ENCODE data around the gene IRS1.

GRCh38 chr2:226791056-226791486 is 8.5 kb downstream of the IRS1 start:
- TF ChIP-seq CTCF (conservative IDR thresholded peaks at IDR 0.05 in 1 of 2, IDR thresholded peaks at IDR 0.05 in 1 of 2; ENCODE audit: extremely low read depth in 1 of 2, insufficient read depth in 1 of 2, low read depth in 1 of 2, low read length in 2 of 2) (no peak), EZH2 (IDR thresholded peaks at IDR 0.05; ENCODE audit: borderline replicate concordance, low read length) (no peak)
